HG03064 (cell line): Measurements from ENCODE around the gene RIMS3.
"Not testable (repeated sequence)": the region's sequence is repeated elsewhere in the genome, so short reads cannot be mapped to it uniquely, and the experiment has no call there.

ENCODE experiments used
- ATAC-seq: cut with Tn5 transposase; IDR thresholded peaks from one replicate; pipeline ENCODE4 v1.9.1; 2021; ENCODE audit warnings: low read depth; ENCODE audit not compliant: unreplicated experiment

RIMS3 gene

GRCh38 chr1:40665335-40666171 is at the start of gene RIMS3:
Gene RIMS3 (minus strand): TSS chr1:40665682. CDS start chr1:40641925, 23,757 bp downstream.
- ATAC-seq, result peak; percentile 68

- ATAC-seq, result no peak
Measured at GRCh38 chr1:40712997-40713396, 47.5 kb upstream of the RIMS3 start.

DNA sequence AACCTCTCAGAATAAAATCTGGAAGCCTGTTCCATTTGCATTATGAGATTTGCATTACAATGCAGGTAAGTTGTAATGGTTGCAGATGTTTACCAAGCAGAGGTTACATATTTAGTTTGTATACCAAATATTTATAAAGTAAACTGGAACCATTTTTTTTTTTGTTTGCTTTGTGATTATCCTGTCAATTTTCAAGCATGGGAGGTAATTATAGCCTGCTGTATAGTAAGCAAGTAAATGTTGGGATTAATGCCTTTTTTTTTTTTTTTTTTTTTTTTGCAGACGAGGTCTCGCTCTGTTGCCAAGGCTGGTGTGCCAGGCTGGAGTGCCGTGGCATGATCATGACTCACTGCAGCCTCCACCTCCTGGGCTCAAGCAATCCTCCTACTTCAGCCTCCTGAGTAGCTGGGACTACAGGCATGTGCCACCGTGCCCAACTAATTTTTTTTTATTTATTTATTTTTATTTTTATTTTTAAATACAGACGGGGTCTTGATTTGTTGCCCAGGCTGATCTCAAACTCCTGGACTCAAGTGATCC is 47.0 kb upstream of the RIMS3 start:
- ATAC-seq, result no peak

- ATAC-seq, result no peak
Measured at GRCh38 chr1:40711465-40712404, 46.3 kb upstream of the RIMS3 start.

DNA sequence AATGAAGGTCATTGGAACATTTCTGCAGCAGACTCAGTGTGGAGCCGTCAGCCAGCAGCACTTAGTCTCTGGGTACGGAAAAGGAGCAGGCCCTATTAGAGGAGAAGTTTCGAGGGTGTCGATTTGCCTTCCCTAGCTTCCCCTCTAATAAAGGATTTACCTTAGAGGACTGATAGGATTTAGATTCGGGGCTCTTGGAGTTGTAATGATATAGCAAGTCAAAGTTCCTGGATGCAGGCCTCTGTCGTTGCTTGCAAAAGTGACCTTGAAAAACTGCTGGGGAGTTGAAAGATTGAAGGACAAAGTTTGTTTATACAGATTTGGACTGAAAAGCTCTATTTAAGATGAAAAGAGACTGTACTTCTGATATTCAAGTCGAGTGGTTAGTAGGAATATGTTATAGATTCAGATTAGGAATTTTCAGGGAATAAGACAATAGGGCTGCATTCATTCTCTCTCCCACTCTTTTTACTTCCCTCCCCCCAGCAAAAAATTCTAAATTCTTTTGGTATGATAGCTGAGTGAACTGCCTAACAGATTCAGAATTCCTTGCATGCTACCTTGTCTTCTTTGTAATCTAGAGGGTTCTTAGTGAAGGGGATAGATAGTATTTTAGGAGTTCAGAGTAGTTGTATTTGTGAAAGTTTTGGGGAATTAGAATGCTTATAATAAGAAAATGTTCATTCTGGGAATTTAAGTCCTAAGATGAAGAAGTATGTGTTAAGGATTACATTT is 45.3 kb upstream of the RIMS3 start:
- ATAC-seq, result no peak

DNA sequence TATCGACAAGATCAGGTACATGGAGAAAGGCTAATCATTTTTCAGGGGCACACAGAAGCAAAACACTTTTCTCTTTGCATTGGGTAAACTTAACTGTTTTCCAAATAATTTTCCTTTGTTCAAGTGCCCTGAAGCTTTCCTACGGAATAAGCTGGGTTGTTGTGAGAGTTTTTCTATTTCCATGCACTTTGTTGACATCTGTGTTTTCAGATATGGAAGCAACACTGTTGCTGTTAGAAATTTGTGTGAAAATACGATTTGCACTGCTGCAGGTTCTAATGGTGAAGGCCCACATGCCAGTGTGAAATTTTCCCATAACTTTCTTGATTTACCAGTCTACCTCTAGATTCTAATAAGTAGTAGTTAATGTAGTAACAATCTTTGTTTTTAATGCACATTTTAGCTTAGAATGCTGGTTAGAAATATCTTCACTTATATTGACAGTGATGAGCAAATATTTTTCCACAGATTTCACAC is 44.4 kb upstream of the RIMS3 start:
- no peak for ATAC-seq

DNA sequence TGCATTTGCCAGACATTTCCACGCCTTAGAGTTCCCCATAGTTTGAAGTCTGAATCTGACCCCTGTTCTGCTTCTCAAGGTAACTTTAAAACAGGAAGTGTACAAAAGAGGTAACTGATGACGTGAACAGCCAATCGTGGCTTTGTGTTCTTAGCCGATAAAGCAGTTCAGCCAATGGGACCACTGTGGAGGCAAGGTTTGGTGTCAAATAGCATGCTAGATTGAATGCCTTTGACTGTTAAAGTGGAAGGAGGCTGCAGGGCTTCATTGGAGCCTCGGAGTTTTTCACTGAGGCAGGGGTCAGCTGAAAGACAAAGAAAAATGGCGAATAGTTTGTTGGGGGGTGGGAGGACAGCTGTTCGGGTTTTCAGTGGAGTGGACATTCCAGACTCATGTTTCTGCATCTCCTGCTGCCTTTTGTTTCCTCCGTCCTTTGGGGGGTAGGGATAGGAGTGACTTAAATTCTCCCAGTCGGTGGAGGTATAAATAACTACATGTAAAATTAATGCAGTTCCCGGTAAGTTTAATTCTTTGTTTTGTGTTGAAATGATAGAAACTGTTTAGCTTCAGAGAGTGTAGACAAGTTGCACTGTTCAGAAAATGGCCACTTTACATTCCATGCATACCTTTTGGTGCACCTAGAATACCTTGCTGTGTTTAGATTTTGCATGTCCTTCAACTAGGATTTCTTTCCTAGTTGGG is 43.8 kb upstream of the RIMS3 start:
- peak; percentile 90 for ATAC-seq

- peak; percentile 62 for ATAC-seq
Measured at GRCh38 chr1:40708750-40709099, 43.2 kb upstream of the RIMS3 start.

GRCh38 chr1:40706626-40707025 is 41.1 kb upstream of the RIMS3 start:
- no peak for ATAC-seq

DNA sequence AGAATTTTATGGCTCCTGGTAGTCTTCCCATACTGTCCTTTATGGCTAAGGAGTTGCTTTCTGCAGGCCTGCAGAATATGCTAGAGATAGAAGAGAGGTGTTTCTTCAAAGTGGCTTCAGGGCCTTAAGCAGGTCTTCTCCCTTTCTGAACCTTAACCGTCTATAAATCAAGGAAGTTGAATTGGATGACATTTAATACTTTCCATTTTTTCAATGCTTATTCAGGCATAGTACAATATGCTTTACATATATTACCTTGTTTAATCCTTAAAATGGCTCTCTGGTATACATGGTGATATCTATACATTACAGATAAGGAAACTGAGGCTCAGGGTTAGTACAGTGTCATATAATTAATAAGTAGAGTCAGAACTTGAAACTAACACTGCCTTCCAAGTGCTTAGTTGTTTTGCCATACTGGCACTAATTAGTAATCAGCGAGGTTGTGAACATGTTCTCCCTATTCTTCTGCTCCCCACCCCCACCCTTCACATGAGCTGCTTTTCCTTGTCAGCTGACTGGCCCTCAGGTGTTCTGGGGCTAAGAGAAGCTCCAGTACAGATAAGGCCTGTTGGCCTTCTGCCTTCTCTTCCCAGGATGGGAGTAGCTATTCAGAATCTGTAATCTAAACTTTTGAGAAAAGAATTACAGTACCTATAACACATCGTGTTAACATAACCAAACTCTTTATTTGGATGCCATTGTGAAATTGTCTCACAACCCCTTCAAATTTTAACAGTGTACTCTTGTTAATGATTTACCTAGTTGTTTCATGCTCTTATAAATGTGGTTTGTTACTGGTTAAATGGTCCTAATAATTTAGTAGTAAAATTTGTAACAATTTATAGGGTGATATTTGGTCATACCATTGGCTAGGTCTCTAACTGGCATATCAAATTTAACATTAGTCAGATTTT is 39.6 kb upstream of the RIMS3 start:
- ATAC-seq, result no peak

GRCh38 chr1:40703316-40703715 is 37.8 kb upstream of the RIMS3 start:
- no peak for ATAC-seq

- ATAC-seq, result not testable (repeated sequence)
Measured at GRCh38 chr1:40702810-40703209, 37.3 kb upstream of the RIMS3 start.

DNA sequence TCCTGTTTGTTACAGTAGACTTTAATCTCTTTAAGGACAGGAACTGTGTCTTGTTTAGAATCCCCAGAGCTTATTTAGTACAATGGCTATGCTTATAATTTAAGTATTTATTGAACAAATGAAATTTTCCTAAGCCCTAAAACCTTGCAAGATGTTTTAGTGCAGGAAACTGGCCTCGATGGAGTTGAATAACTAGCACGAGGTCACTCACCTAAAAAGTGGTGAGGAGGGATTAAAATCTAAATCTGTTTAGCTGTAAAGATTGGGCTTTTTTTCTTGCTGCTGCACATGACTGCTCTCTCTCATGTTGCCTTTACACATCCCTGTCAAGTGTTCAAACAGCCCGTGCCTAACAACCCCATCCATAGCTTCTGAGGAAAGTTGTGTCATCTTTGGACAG is 36.2 kb upstream of the RIMS3 start:
- no peak for ATAC-seq

GRCh38 chr1:40699787-40700186 is 34.3 kb upstream of the RIMS3 start:
- ATAC-seq, result peak; percentile 48

DNA sequence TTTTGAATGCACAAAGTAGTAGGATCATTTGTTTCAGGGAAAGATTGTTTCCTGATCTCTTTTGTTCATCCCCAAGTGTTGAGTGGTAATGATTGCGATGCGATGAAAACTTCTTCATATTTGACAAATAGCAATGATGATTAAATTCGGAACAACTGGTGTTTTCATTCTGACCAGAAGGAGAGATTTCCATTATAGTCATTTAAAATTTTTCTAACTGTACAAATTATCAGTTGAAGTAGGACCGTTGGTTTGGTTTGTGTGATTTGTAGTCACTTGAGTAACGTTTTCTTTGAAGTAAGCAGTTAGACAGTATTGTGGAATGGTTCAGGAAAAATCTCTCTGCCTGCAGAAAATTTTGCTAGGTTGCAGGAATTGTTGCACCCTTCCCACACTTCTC is 32.0 kb upstream of the RIMS3 start:
- no peak for ATAC-seq

DNA sequence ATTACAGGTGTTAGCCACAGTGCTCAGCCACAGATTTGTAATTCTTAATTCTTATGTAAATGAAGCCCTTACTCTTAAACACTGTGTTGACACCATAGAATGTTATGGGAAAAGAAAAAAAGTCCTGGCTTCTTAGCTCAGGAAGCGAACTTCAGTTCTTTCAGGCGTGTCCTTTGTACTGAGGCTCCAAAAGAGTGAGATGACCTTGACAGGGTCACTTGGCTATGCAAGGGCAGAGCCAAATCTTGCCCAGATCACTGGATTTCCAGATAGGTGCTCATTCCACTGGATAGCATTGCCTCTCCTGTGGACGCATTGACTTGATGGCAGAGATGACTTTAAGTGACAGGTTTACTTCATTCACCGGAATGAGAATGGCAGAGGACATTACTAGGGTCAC is 30.8 kb upstream of the RIMS3 start:
- no peak for ATAC-seq

- no peak for ATAC-seq
Measured at GRCh38 chr1:40694353-40694874, 28.9 kb upstream of the RIMS3 start.

DNA sequence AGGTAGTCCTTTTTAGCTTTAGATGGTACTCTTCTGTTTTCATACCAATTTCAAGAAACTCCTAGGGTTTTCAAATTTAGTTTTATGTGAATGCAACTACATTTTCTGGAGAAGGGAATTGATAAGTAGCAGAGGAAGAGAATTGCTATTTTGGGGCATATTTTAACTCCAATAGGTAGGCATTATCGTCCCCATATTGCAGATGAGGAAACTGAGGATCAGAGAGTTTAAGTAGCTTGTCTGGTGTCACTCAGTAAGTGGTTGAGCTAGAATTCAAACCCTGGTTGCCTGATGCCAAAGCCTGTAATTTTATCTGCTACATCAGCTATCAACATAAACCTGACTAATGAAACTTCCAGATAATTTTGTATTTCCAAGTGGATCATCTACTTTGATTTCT is 27.9 kb upstream of the RIMS3 start:
- no peak for ATAC-seq
